Myocyte (in vitro differentiated cells): Measurements from ENCODE around the gene ME3. TPM values are rescaled to one million over a fixed set of nuclear protein-coding genes. Genes with fewer than 3 reads are reported as not detected.
"Not testable (repeated sequence)": the region's sequence is repeated elsewhere in the genome, so short reads cannot be mapped to it uniquely, and the experiment has no call there.

ENCODE experiments used
- DNase-seq: peaks from one replicate; pipeline ENCODE4 v3.0.0-alpha.2; 2012; ENCODE audit warnings: low read depth
- total RNA-seq: library from RNA; depleted of rRNA; stranded (reverse); fragments of >200 nt; gene quantifications from 2 replicates; pipeline ENCODE4 v1.2.3, GENCODE V29; 2014

The ME3 gene
- total RNA-seq, 1 donor from 2014 or later: 18.9 TPM

- DNase-seq: no peak
Observed at GRCh38 chr11:86442420-86442819, 230.0 kb downstream of the ME3 start.

- DNase-seq: no peak
Observed at GRCh38 chr11:86440843-86441242, 231.6 kb downstream of the ME3 start.

GRCh38 chr11:86440305-86440716 lies 232.1 kb downstream of the ME3 start:
- DNase-seq: no peak

GRCh38 chr11:86438685-86439084 lies 233.7 kb downstream of the ME3 start:
- DNase-seq: no peak

GRCh38 chr11:86435711-86436110 lies 236.7 kb downstream of the ME3 start:
- DNase-seq: peak; percentile 45

- DNase-seq: not testable (repeated sequence)
Observed at GRCh38 chr11:86433361-86434095, 238.9 kb downstream of the ME3 start.

GRCh38 chr11:86431258-86431657 lies 241.2 kb downstream of the ME3 start:
- no peak for DNase-seq

- no peak for DNase-seq
Observed at GRCh38 chr11:86427441-86427840, 245.0 kb downstream of the ME3 start.

GRCh38 chr11:86423488-86423887 lies 248.9 kb downstream of the ME3 start:
- not testable (repeated sequence) for DNase-seq

- DNase-seq: no peak
Observed at GRCh38 chr11:86422371-86422770, 250.0 kb downstream of the ME3 start.

GRCh38 chr11:86421946-86422345 lies 250.5 kb downstream of the ME3 start:
- DNase-seq: no peak

- DNase-seq: no peak
Observed at GRCh38 chr11:86418917-86419316, 253.5 kb downstream of the ME3 start.

GRCh38 chr11:86418513-86418912 lies 253.9 kb downstream of the ME3 start:
- no peak for DNase-seq

- DNase-seq: no peak
Observed at GRCh38 chr11:86418106-86418505, 254.3 kb downstream of the ME3 start.

- not testable (repeated sequence) for DNase-seq
Observed at GRCh38 chr11:86416951-86417350, 255.5 kb downstream of the ME3 start.

- no peak for DNase-seq
Observed at GRCh38 chr11:86416494-86416893, 255.9 kb downstream of the ME3 start.

GRCh38 chr11:86415026-86415425 lies 257.4 kb downstream of the ME3 start:
- DNase-seq: no peak

GRCh38 chr11:86414032-86414431 lies 258.4 kb downstream of the ME3 start:
- no peak for DNase-seq

GRCh38 chr11:86408845-86409244 lies 263.6 kb downstream of the ME3 start:
- DNase-seq: no peak

- no peak for DNase-seq
Observed at GRCh38 chr11:86403458-86403857, 269.0 kb downstream of the ME3 start.

- no peak for DNase-seq
Observed at GRCh38 chr11:86398106-86398505, 274.3 kb downstream of the ME3 start.

GRCh38 chr11:86397351-86397750 lies 275.1 kb downstream of the ME3 start:
- no peak for DNase-seq

- no peak for DNase-seq
Observed at GRCh38 chr11:86396396-86396795, 276.0 kb downstream of the ME3 start.
